AG04449 (cell line): ENCODE measurements around the gene FLNC.

Experiments
- CTCF ChIA-PET: fragments of 350-600 bp; formaldehyde crosslinking; extraction: SDS; loops from one replicate; lab custom pipeline; 2021; ENCODE audit warnings: antibody characterized with exemption; lab: Yijun Ruan, JAX
- POLR2A ChIA-PET: fragments of 400-600, 350-600 bp; formaldehyde crosslinking; extraction: SDS; loops from one replicate; lab custom pipeline; 2020; ENCODE audit warnings: antibody characterized with exemption, inconsistent platforms; lab: Yijun Ruan, JAX
- DNase-seq: peaks from one replicate; pipeline ENCODE4 v3.0.0-alpha.2; 2010; ENCODE audit warnings: low read depth, low spot score
- H3K4me3 ChIP-seq: 2 replicates; pipeline ENCODE4 v1.5.1; 2011; ENCODE audit warnings: low read depth, mild to moderate bottlenecking, control low read depth, low read length
- CTCF ChIP-seq: IDR thresholded peaks from one replicate; pipeline ENCODE4 v1.5.1; 2011; ENCODE audit warnings: mild to moderate bottlenecking, moderate library complexity, low read length, control low read depth, inconsistent platforms; ENCODE audit not compliant: insufficient read depth; ENCODE audit errors: missing control alignments

Gene FLNC

GRCh38 chr7:128892521-128893250 lies 62.5 kb downstream of the FLNC start:
- DNase-seq, result no peak
- ChIA-PET POLR2A (no interaction called here), CTCF (interaction anchor here (1.5 to 2.0 kb wide), 2 partner anchors 9 to 11 kb away, joined by 3 to 9 read pairs; no protein-coding TSS in a partner anchor)
- H3K4me3 ChIP-seq, result no peak overlapping the region
- TF ChIP-seq CTCF, result no peak

- TF ChIP-seq CTCF, result no peak
- CTCF ChIA-PET, result interaction anchor here (1.5 to 6.3 kb wide), 3 partner anchors 10 to 12 kb away, joined by 3 to 43 read pairs (median 9); no protein-coding TSS in a partner anchor
- H3K4me3 ChIP-seq, result no peak overlapping the region
- POLR2A ChIA-PET, result no interaction called here
- no peak for DNase-seq
Measured at GRCh38 chr7:128893251-128894100, 63.3 kb downstream of the FLNC start.

GRCh38 chr7:128894101-128894440 lies 63.9 kb downstream of the FLNC start:
- DNase-seq, result no peak
- ChIA-PET CTCF (interaction anchor here (6.3 kb wide), 1 partner anchor 10 kb away, joined by 43 read pairs; no protein-coding TSS in a partner anchor), POLR2A (no interaction called here)
- no peak for TF ChIP-seq CTCF
- no peak overlapping the region for H3K4me3 ChIP-seq

- H3K4me3 ChIP-seq, result no peak overlapping the region
- ChIA-PET CTCF (interaction anchor here (6.3 kb wide), 1 partner anchor 12 kb away, joined by 43 read pairs; no protein-coding TSS in a partner anchor), POLR2A (no interaction called here)
- DNase-seq, result no peak
- TF ChIP-seq CTCF, result no peak
Measured at GRCh38 chr7:128895320-128895719, 65.1 kb downstream of the FLNC start.

- ChIA-PET CTCF (interaction anchor here (0.8 to 9.7 kb wide), 4 partner anchors 9 to 190 kb away, joined by 3 to 136 read pairs (median 23); partner anchors contain the start of gene KCP), POLR2A (no interaction called here)
- TF ChIP-seq CTCF, result no peak
- DNase-seq, result no peak
- no peak overlapping the region for H3K4me3 ChIP-seq
Measured at GRCh38 chr7:128899392-128899791, 69.2 kb downstream of the FLNC start.

- TF ChIP-seq CTCF, result no peak
- H3K4me3 ChIP-seq, result no peak overlapping the region
- POLR2A ChIA-PET, result no interaction called here
- no peak for DNase-seq
- CTCF ChIA-PET, result interaction anchor here (1.4 to 9.7 kb wide), 2 partner anchors 10 to 189 kb away, joined by 3 to 136 read pairs; partner anchors contain the start of gene KCP
Measured at GRCh38 chr7:128900237-128900636, 70.0 kb downstream of the FLNC start.
